Ovary (tissue), 9 donors: Measurements from ENCODE around the gene SLC2A5. TPM values are rescaled to one million over a fixed set of nuclear protein-coding genes. Genes with fewer than 3 reads are reported as not detected.

Source experiments
- DNase-seq, 5 donors: peaks; one replicate each; pipeline ENCODE4 v3.0.0-alpha.2; 2019 to 2020
- H3K27ac ChIP-seq, 2 donors: fragments of 200-600 bp; one replicate each; pipeline versions ENCODE4 v1.5.1 to v1.8.0; 2019 to 2022
- H3K27me3 ChIP-seq: fragments of 200-600 bp; one replicate; pipeline ENCODE4 v1.8.0; 2022
- H3K36me3 ChIP-seq: fragments of 200-600 bp; sonication (generic); one replicate; pipeline ENCODE4 v1.5.1; 2019
- H3K4me1 ChIP-seq: one replicate; pipeline ENCODE4 v1.8.1; 2013; ENCODE audit warnings: mild to moderate bottlenecking, moderate library complexity; ENCODE audit not compliant: insufficient read depth
- H3K4me3 ChIP-seq: fragments of 200-600 bp; sonication (generic); one replicate; pipeline ENCODE4 v1.5.1; 2017
- H3K9me3 ChIP-seq, 2 donors: fragments of 200-600 bp in 1 of 2; sonication (generic) in 1 of 2; one replicate each; pipeline versions ENCODE4 v1.5.1 to v1.8.1; 2013 to 2019; ENCODE audit warnings: mild to moderate bottlenecking in 1 of 2, moderate library complexity in 1 of 2
- EP300 ChIP-seq: sonication (generic); formaldehyde crosslinking; IDR thresholded peaks from one replicate; pipeline ENCODE4 v1.6.1; 2017; ENCODE audit warnings: antibody characterized with exemption
- POLR2A ChIP-seq: fragments of 450-650 bp; IDR thresholded peaks from one replicate; pipeline ENCODE4 v1.6.1; 2017; ENCODE audit warnings: antibody characterized with exemption, mild to moderate bottlenecking, moderate library complexity
- WGBS, 3 donors: extraction: QIAGEN DNeasy Blood & Tissue Kit in 1 of 3; methylation state at CpG; one replicate each; pipeline versions ENCODE4 v1.1.5 to v1.1.7; 2013 to 2017; 5-methylcytosine and 5-hydroxymethylcytosine counted together
- intact Hi-C, 4 donors: fragments of 100-400 bp; cut with DNase I; formaldehyde crosslinking; loops; one replicate each; pipeline versions ENCODE4 v1.11.0 to v1.15.1; 2022 to 2023
- polyA plus RNA-seq, 2 donors: library from polyadenylated mRNA; stranded (reverse); fragments of 200-250 nt in 1 of 2; fragments of 350-450 nt in 1 of 2; fragmentation: Illumina TruSeq in 1 of 2; extraction: RNeasy Lipid Tissue Mini Kit (QIAGEN cat#74804) in 1 of 2; gene quantifications; one replicate each; pipeline ENCODE4 v1.2.3, GENCODE V29; 2013 to 2014
- total RNA-seq, 7 donors: library from RNA; depleted of rRNA in 2 of 7; stranded (reverse); fragments of >200 nt in 2 of 7; fragmentation: NEBNext Ultra II Directional in 3 of 7; extraction: Animal tissue kit (Norgen Biotek cat#: 25700) in 3 of 7; gene quantifications; one replicate each; pipeline versions ENCODE4 v1.1.0 to v1.2.4, GENCODE V29; 2016 to 2023
- TF ChIP-seq, protein P1 (sequence below), 3 donors: fragments of 450-650 bp in 2 of 3; fragments of 200-600 bp in 1 of 3; IDR thresholded peaks; one replicate each; pipeline versions ENCODE4 v1.5.1 to v1.8.0; 2016 to 2022; ENCODE audit warnings: antibody characterized with exemption in 3 of 3, mild to moderate bottlenecking in 1 of 3
- donor health status: DM: no; HTN: no; CAD: no; lungs with moderate emphysema.
- donor health status: DM: no; HTN: no; CAD: no.
- donor health status: Bipolar disorder and iron deficiency.
- donor health status: DM: yes; HTN: yes; CAD: no.
- donor health status: DM: no; HTN: no; CAD: no.
- donor health status: DM: yes; HTN: yes; CAD: no.

The SLC2A5 gene
- total and polyA plus RNA-seq, 9 donors = 0.64 to 19.4 (median 5.6) TPM

DNA sequence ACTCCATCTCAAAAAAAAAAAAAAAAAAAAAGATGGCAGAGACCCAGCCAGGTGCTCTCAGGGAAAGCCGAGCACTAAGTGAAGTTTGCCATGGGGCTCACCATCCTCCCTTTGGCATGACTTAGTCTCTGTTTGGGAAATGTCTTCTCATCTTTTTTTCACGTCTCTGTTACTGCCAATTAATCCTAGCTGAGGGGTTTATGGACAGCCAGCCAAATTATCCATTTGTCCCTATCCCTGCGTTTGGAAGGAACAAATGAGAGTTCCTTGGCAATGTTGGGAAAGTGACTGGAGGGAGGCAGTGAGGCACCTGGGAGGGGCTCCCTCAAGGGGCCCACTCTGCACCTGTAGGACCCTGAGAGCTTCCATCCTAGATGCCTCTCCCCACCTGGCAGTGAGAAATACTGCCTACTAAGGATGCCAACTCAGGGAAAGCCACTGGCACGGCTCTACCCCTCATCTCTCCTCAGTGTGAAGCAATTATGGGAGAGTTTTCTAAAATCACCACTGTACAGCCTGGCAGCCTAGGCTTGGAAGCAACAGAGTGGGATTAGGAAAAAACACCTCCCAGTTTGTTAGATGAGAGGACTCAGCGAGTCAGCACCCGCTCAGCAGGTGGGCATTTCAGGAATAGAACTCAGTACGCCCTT is 23.4 kb downstream of the SLC2A5 start:
- Histone ChIP-seq H3K36me3 (no peaks in the 10 kb centered on the region), H3K4me1 (no peaks in the 10 kb centered on the region), H3K27me3 (no peaks in the 10 kb centered on the region), H3K4me3 (no peak overlapping the region), H3K9me3 (no peaks in the 10 kb centered on the region), H3K27ac (no peak overlapping the region)
- intact Hi-C loops = no loop called here
- TF ChIP-seq EP300 (no peak), POLR2A (no peak)
- TF ChIP-seq, protein P1, sequence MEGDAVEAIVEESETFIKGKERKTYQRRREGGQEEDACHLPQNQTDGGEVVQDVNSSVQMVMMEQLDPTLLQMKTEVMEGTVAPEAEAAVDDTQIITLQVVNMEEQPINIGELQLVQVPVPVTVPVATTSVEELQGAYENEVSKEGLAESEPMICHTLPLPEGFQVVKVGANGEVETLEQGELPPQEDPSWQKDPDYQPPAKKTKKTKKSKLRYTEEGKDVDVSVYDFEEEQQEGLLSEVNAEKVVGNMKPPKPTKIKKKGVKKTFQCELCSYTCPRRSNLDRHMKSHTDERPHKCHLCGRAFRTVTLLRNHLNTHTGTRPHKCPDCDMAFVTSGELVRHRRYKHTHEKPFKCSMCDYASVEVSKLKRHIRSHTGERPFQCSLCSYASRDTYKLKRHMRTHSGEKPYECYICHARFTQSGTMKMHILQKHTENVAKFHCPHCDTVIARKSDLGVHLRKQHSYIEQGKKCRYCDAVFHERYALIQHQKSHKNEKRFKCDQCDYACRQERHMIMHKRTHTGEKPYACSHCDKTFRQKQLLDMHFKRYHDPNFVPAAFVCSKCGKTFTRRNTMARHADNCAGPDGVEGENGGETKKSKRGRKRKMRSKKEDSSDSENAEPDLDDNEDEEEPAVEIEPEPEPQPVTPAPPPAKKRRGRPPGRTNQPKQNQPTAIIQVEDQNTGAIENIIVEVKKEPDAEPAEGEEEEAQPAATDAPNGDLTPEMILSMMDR (IDR thresholded peaks at IDR 0.05) = no peak
- DNase-seq = peak in 1 of 5 donors; percentile 4
- 89 to 92% (median 90%) methylated on average over 7 of the region's 7 CpGs for WGBS, 3 donors

DNA sequence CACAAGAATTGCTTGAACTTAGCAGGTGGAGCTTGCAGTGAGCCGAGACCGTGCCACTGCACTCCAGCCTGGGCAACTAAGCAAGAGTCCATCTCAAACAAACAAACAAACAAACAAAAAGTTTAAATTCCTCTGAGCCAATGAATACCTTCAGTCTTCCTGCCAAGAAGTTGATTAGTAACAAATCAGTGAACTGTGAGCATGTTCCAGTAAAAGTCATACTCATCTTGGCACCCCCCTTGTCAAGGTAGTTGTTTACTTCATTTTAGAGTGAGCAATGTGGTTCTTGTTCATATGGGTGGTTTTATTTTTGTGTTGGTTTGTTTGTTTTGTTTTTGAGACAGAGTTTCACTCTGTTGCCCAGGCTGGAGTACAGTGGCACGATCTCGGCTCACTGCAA is 25.2 kb downstream of the SLC2A5 start:
- Histone ChIP-seq H3K4me3 (no peak overlapping the region), H3K27me3 (no peaks in the 10 kb centered on the region), H3K9me3 (no peaks in the 10 kb centered on the region), H3K4me1 (peaks cover 1% of the 10 kb centered on the region), H3K36me3 (no peaks in the 10 kb centered on the region), H3K27ac (no peak overlapping the region)
- DNase-seq = peak in 1 of 5 donors; percentile 3
- 90 to 96% (median 95%) methylated on average over 4 of the region's 4 CpGs for WGBS, 3 donors
- intact Hi-C loops = no loop called here
- TF ChIP-seq EP300 = no peak
- TF ChIP-seq POLR2A = no peak
- TF ChIP-seq, protein P1 (IDR thresholded peaks at IDR 0.05) = no peak

DNA sequence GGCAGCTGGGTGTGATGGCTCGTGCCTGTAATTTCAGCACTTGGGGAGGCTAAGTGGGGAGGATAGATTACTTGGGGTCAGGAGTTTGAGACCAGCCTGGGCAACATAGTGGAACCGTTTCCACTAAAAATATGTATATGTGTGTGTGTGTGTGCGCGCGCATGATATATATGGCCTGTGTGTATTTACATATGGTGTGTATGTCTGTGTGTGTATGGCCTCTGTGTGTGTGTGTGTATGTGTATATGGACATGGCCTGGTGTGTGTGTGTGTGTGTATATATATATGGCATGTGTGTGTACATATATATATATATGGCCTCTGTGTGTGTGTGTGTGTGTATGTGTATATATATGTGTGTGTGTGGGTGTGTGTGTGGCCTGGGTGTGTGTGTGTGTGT is 27.2 kb downstream of the SLC2A5 start:
- TF ChIP-seq POLR2A = no peak
- TF ChIP-seq, protein P1 (IDR thresholded peaks at IDR 0.05) = no peak
- TF ChIP-seq EP300 = no peak
- DNase-seq = no peak
- WGBS, 3 donors = 91 to 95% (median 93%) methylated on average over 5 of the region's 5 CpGs
- no peak overlapping the region for H3K27ac ChIP-seq
- H3K27me3 ChIP-seq = no peaks in the 10 kb centered on the region
- intact Hi-C loops = no loop called here
- no peak overlapping the region for H3K4me3 ChIP-seq
- no peaks in the 10 kb centered on the region for H3K36me3 ChIP-seq
- peaks cover 3% of the 10 kb centered on the region for H3K4me1 ChIP-seq
- no peaks in the 10 kb centered on the region for H3K9me3 ChIP-seq

DNA sequence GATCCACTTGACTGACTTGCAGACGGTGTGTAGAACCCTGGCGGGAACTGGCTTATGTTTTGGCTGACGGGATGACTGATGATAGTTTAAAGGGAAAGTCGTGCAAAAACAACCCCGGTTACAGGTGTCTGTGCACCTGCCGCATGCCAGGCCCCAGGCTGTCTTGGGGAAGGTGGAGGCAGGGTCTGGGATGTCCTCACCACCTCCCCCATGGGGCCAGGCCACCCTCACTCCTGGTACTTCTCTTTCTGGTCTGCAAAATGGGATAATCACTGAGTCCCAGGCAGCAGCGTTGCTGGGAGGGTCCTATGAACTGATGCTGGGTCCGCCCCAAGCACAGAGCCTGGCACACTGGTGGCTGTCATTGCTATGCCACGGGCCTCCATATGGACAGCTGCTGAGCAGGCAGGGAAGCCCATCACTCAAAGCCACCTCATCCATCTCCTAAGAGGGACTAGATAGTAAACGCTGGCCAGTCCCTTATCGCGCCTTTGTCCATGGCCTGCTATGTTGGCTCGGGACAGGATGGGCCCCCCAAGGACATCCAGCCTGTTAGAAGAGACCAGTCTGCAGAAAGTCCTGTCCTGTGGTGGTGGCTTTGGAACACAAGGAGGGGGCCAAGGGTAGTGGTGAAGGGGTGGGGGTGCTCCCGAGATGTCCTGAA is 28.2 kb downstream of the SLC2A5 start:
- H3K9me3 ChIP-seq = no peaks in the 10 kb centered on the region
- H3K4me3 ChIP-seq = no peak overlapping the region
- TF ChIP-seq, protein P1 (IDR thresholded peaks at IDR 0.05) = no peak
- TF ChIP-seq EP300 (no peak), POLR2A (no peak)
- H3K27ac ChIP-seq = no peak overlapping the region
- H3K36me3 ChIP-seq = no peaks in the 10 kb centered on the region
- H3K27me3 ChIP-seq = no peaks in the 10 kb centered on the region
- H3K4me1 ChIP-seq = peaks cover 3% of the 10 kb centered on the region
- intact Hi-C loops = no loop called here
- DNase-seq = no peak
- 91 to 94% (median 92%) methylated on average over 14 of the region's 14 CpGs for WGBS, 3 donors
